IMR-90 (cell line): Measurements from ENCODE around the gene CLSTN1. TPM values are rescaled to one million over a fixed set of nuclear protein-coding genes. Genes with fewer than 3 reads are reported as not detected.

Experiments
- ATAC-seq: fragments of 200-7000 bp; cut with Tn5 transposase; 2 replicates; pipeline ENCODE4 v1.9.1; 2020; ENCODE audit warnings: low read depth, mild to moderate bottlenecking, moderate library complexity
- BruUV-seq: library from RNA; stranded (reverse); fragments of 400-500 nt; replicated peaks from 2 replicates; lab custom pipeline; 2021; lab: Mats Ljungman, UMichigan
- CTCF ChIA-PET: fragments of 300-600 bp; formaldehyde crosslinking; extraction: SDS; loops from one replicate; lab custom pipeline; 2021; ENCODE audit warnings: antibody characterized with exemption; lab: Yijun Ruan, JAX
- POLR2A ChIA-PET: fragments of 300-600 bp; sonication (Branson Sonifier 250); formaldehyde crosslinking; loops from one replicate; lab custom pipeline; 2022; ENCODE audit warnings: antibody characterized with exemption; ENCODE audit not compliant: unreplicated experiment; lab: Charles Lee
- DNase-seq: peaks from one replicate; pipeline ENCODE4 v3.0.0; 2013
- H2AFZ ChIP-seq: replicated peaks from 2 replicates; pipeline ENCODE3; 2013; ENCODE audit warnings: low read length, mild to moderate bottlenecking; ENCODE audit not compliant: poor library complexity
- H2AK5ac ChIP-seq: 2 replicates; pipeline ENCODE4 v1.6.1; 2013; ENCODE audit warnings: low read depth, low read length, inconsistent platforms
- H2AK9ac ChIP-seq: replicated peaks from 2 replicates; pipeline ENCODE3; 2013; ENCODE audit warnings: mild to moderate bottlenecking, low read depth, low read length, moderate library complexity; ENCODE audit not compliant: poor library complexity
- H2BK120ac ChIP-seq: 2 replicates; pipeline ENCODE4 v1.6.1; 2013; ENCODE audit warnings: low read depth, low read length, inconsistent platforms
- H2BK15ac ChIP-seq: 3 replicates; pipeline ENCODE4 v1.6.1; 2013; ENCODE audit warnings: low read depth, low read length, inconsistent platforms
- H2BK20ac ChIP-seq: 2 replicates; pipeline ENCODE4 v1.6.1; 2013; ENCODE audit warnings: low read depth, mild to moderate bottlenecking, inconsistent platforms, low read length, moderate library complexity
- H2BK5ac ChIP-seq: 2 replicates; pipeline ENCODE4 v1.6.1; 2013; ENCODE audit warnings: mild to moderate bottlenecking, low read depth, low read length, inconsistent platforms; ENCODE audit not compliant: poor library complexity, severe bottlenecking
- H3K14ac ChIP-seq: replicated peaks from 2 replicates; pipeline ENCODE4 v1.6.1; 2013; ENCODE audit warnings: low read depth, low read length, inconsistent platforms
- H3K18ac ChIP-seq: 2 replicates; pipeline ENCODE4 v1.6.1; 2013; ENCODE audit warnings: low read depth, low read length, control low read depth
- H3K23ac ChIP-seq: 2 replicates; pipeline ENCODE4 v1.6.1; 2013; ENCODE audit warnings: low read depth, low read length, inconsistent platforms
- H3K27ac ChIP-seq: 2 replicates; pipeline ENCODE4 v1.5.1; 2013; ENCODE audit warnings: mild to moderate bottlenecking, control low read depth, low read length; ENCODE audit not compliant: insufficient read depth
- H3K27me3 ChIP-seq: 2 replicates; pipeline ENCODE4 v1.6.1; 2013; ENCODE audit warnings: low read length; ENCODE audit not compliant: control insufficient read depth, insufficient read depth
- H3K36me3 ChIP-seq: 2 replicates; pipeline ENCODE4 v1.6.1; 2013; ENCODE audit warnings: low read length, mixed read lengths; ENCODE audit not compliant: control insufficient read depth, insufficient read depth
- H3K4ac ChIP-seq: 2 replicates; pipeline ENCODE4 v1.6.1; 2013; ENCODE audit warnings: low read depth, low read length, inconsistent platforms
- H3K4me1 ChIP-seq: 2 replicates; pipeline ENCODE4 v1.6.1; 2013; ENCODE audit warnings: low read length, mixed read lengths; ENCODE audit not compliant: control insufficient read depth, insufficient read depth
- H3K4me2 ChIP-seq: 2 replicates; pipeline ENCODE4 v1.6.1; 2013; ENCODE audit warnings: low read depth, mild to moderate bottlenecking, control low read depth, low read length, moderate library complexity
- H3K4me3 ChIP-seq: 2 replicates; pipeline ENCODE4 v1.5.1; 2013; ENCODE audit warnings: low read depth, mild to moderate bottlenecking, control low read depth, low read length, moderate library complexity; ENCODE audit not compliant: insufficient read depth
- H3K56ac ChIP-seq: 2 replicates; pipeline ENCODE4 v1.6.1; 2013; ENCODE audit warnings: low read length, inconsistent platforms; ENCODE audit not compliant: insufficient read depth; ENCODE audit errors: extremely low read depth
- H3K79me1 ChIP-seq, 2 experiments: 2 replicates each; pipeline ENCODE4 v1.6.1; 2013; ENCODE audit warnings: low read length in 2 of 2, inconsistent platforms in 1 of 2, low read depth in 1 of 2
- H3K9ac ChIP-seq: 2 replicates; pipeline ENCODE4 v1.6.1; 2013; ENCODE audit warnings: low read depth, low read length, control low read depth
- H3K9me1 ChIP-seq: 2 replicates; pipeline ENCODE4 v1.6.1; 2013; ENCODE audit warnings: low read length, inconsistent platforms; ENCODE audit not compliant: insufficient read depth
- H3K9me3 ChIP-seq: 2 replicates; pipeline ENCODE4 v1.6.1; 2013; ENCODE audit warnings: low read length; ENCODE audit not compliant: control insufficient read depth, insufficient read depth
- H4K20me1 ChIP-seq: 2 replicates; pipeline ENCODE4 v1.6.1; 2013; ENCODE audit warnings: low read length, inconsistent platforms; ENCODE audit not compliant: insufficient read depth
- H4K5ac ChIP-seq: 2 replicates; pipeline ENCODE4 v1.6.1; 2013; ENCODE audit warnings: mild to moderate bottlenecking, low read depth, low read length, control low read depth
- H4K8ac ChIP-seq, 2 experiments: 2 replicates each; pipeline ENCODE4 v1.6.1; 2013; ENCODE audit warnings: low read depth in 2 of 2, low read length in 2 of 2, control low read depth in 1 of 2, inconsistent platforms in 1 of 2
- H4K91ac ChIP-seq: 2 replicates; pipeline ENCODE4 v1.6.1; 2013; ENCODE audit warnings: low read depth, low read length, inconsistent platforms; ENCODE audit not compliant: insufficient read depth
- CEBPB ChIP-seq: IDR thresholded peaks from 2 replicates; pipeline ENCODE4 v1.6.1; 2012; ENCODE audit warnings: low read depth, low read length, improper control_type of control experiment
- CHD1 ChIP-seq: IDR thresholded peaks from 2 replicates; pipeline ENCODE4 v1.6.1; 2012; ENCODE audit warnings: low read depth, low read length, improper control_type of control experiment
- MAFK ChIP-seq: IDR thresholded peaks from 2 replicates; pipeline ENCODE4 v1.6.1; 2012; ENCODE audit warnings: low read depth, low read length, improper control_type of control experiment
- MAZ ChIP-seq: IDR thresholded peaks from 2 replicates; pipeline ENCODE4 v1.6.1; 2012; ENCODE audit warnings: low read depth, mild to moderate bottlenecking, low read length, improper control_type of control experiment, moderate library complexity, borderline replicate concordance
- NFE2L2 ChIP-seq: fragments of 150-350 bp; IDR thresholded peaks from 2 replicates; pipeline ENCODE4 v1.6.1; 2016; ENCODE audit warnings: low read depth, mild to moderate bottlenecking, low read length
- RAD21 ChIP-seq: IDR thresholded peaks from 2 replicates; pipeline ENCODE4 v1.6.1; 2012; ENCODE audit warnings: low read length, improper control_type of control experiment
- RCOR1 ChIP-seq: IDR thresholded peaks from 2 replicates; pipeline ENCODE4 v1.6.1; 2012; ENCODE audit warnings: mild to moderate bottlenecking, low read length, improper control_type of control experiment; ENCODE audit not compliant: insufficient replicate concordance
- WGBS, 2 experiments: methylation state at CpG; one replicate each; pipeline versions ENCODE4 v1.1.5 to v1.1.7; 2013; ENCODE audit warnings: missing lambda C conversion rate in 2 of 2; ENCODE audit not compliant: insufficient read length in 1 of 2; ENCODE audit errors: extremely low coverage in 2 of 2; 5-methylcytosine and 5-hydroxymethylcytosine counted together
- dilution Hi-C: fragments of 300-500 bp; cut with HindIII; formaldehyde crosslinking; loops from one replicate; pipeline ENCODE4 v1.14.3; 2018; ENCODE audit warnings: low sequenced_read_pairs; ENCODE audit not compliant: unreplicated experiment
- in situ Hi-C: fragments of 300-500 bp; cut with MboI; formaldehyde crosslinking; loops from 3 replicates; pipeline ENCODE4 v1.14.3; 2019; ENCODE audit warnings: low sequenced_read_pairs, inconsistent platforms, mixed read lengths
- intact Hi-C: fragments of 100-400 bp; cut with micrococcal nuclease; formaldehyde crosslinking; loops from 2 replicates; pipeline ENCODE4 v1.10.0; 2022
- polyA plus RNA-seq, 3 experiments: library from polyadenylated mRNA; depleted of rRNA; stranded (reverse); fragments of >200 nt; gene quantifications; 2 replicates each; pipeline ENCODE4 v1.2.3, GENCODE V29; 2012; ENCODE audit warnings: low replicate concordance in 1 of 3
- total RNA-seq: library from RNA; depleted of rRNA; stranded (reverse); fragments of >200 nt; gene quantifications from 2 replicates; pipeline ENCODE4 v1.2.3, GENCODE V29; 2012
- TF ChIP-seq, protein P1 (sequence below): fragments of 150-350 bp; IDR thresholded peaks from 2 replicates; pipeline ENCODE4 v1.6.1; 2016; ENCODE audit warnings: low read depth, mild to moderate bottlenecking, low read length, moderate library complexity, borderline replicate concordance
- TF ChIP-seq, protein P2 (sequence below): fragments of 150-350 bp; IDR thresholded peaks from 2 replicates; pipeline ENCODE4 v1.6.1; 2017; ENCODE audit warnings: mild to moderate bottlenecking, antibody characterized with exemption, low read length, low read depth

CLSTN1 gene
- total and polyA plus RNA-seq, 2 of the 4 experiments (the other 2 are of a cell fraction): 30.1 to 72.2 TPM

DNA sequence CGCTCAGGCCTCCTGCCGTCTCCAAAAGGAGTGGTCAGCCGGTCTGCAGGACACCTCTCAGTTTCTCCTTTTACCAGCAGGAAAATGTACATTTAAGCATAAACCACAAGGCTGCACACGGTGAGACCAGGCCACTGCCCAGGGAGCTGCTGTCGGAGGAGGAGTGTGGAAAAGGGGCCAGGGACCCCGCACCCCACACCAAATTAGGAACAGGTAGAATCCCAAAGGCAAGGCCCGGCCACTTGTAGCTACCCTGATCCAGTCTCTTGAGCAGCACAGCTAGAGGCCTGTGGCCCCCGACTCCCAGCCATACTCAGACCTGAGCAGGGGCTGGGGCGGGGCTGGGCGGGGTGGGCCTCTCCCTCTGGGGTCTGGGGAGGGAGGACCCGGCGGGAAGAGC, 94.2 kb downstream of the CLSTN1 start:
- intact Hi-C loops: no loop called here
- H3K4me3 ChIP-seq: no peak overlapping the region
- no CpG with 5 or more reads among the region's 12 CpGs for WGBS, 2 experiments
- no peaks in the 10 kb centered on the region for H3K9me3 ChIP-seq
- no peak overlapping the region for H2BK20ac ChIP-seq
- H3K23ac ChIP-seq: no peak overlapping the region
- H3K4me2 ChIP-seq: no peak overlapping the region
- H2AFZ ChIP-seq: no peak overlapping the region
- peaks cover 66% of the 10 kb centered on the region for H3K36me3 ChIP-seq
- H4K91ac ChIP-seq: no peak overlapping the region
- no peak overlapping the region for H3K56ac ChIP-seq
- no peak overlapping the region for H4K5ac ChIP-seq
- in situ Hi-C loops: loop anchor here (10.0 kb wide), 1 partner anchor 135 kb away; no protein-coding TSS in a partner anchor
- dilution Hi-C loops: no loop called here
- H3K27ac ChIP-seq: no peak overlapping the region
- TF ChIP-seq NFE2L2 (no peak), MAZ (no peak), MAFK (no peak), RAD21 (no peak), CHD1 (no peak), CEBPB (no peak), RCOR1 (no peak)
- TF ChIP-seq, protein P1, sequence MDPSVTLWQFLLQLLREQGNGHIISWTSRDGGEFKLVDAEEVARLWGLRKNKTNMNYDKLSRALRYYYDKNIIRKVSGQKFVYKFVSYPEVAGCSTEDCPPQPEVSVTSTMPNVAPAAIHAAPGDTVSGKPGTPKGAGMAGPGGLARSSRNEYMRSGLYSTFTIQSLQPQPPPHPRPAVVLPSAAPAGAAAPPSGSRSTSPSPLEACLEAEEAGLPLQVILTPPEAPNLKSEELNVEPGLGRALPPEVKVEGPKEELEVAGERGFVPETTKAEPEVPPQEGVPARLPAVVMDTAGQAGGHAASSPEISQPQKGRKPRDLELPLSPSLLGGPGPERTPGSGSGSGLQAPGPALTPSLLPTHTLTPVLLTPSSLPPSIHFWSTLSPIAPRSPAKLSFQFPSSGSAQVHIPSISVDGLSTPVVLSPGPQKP: no peak
- TF ChIP-seq, protein P2, sequence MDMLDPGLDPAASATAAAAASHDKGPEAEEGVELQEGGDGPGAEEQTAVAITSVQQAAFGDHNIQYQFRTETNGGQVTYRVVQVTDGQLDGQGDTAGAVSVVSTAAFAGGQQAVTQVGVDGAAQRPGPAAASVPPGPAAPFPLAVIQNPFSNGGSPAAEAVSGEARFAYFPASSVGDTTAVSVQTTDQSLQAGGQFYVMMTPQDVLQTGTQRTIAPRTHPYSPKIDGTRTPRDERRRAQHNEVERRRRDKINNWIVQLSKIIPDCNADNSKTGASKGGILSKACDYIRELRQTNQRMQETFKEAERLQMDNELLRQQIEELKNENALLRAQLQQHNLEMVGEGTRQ: no peak
- H3K27me3 ChIP-seq: no peaks in the 10 kb centered on the region
- H2BK120ac ChIP-seq: no peak overlapping the region
- no peak for DNase-seq
- no TSS peak for BruUV-seq
- H3K18ac ChIP-seq: no peak overlapping the region
- no peak for ATAC-seq
- no peak overlapping the region for H3K14ac ChIP-seq
- H2BK5ac ChIP-seq: no peak overlapping the region
- H3K79me1 ChIP-seq: no peaks in the 10 kb centered on the region
- no peak overlapping the region for H3K4ac ChIP-seq
- H2BK15ac ChIP-seq: no peak overlapping the region
- no peaks in the 10 kb centered on the region for H3K4me1 ChIP-seq
- H4K20me1 ChIP-seq: peaks cover 4% of the 10 kb centered on the region; the same call in 1 of the 2 replicates
- H3K9me1 ChIP-seq: no peaks in the 10 kb centered on the region
- ChIA-PET POLR2A (no interaction called here), CTCF (interaction anchor here (0.5 kb wide), 1 partner anchor 262 kb away, joined by 4 read pairs; no protein-coding TSS in a partner anchor)
- no peak overlapping the region for H3K9ac ChIP-seq
- H2AK9ac ChIP-seq: no peak overlapping the region
- H2AK5ac ChIP-seq: no peak overlapping the region
- no peak overlapping the region for H4K8ac ChIP-seq
